Activated CD8-positive, alpha-beta memory T cell treated with anti-CD3 and anti-CD28 coated beads for 1 hour (primary cell): ENCODE data around the gene WDR90.

Experiments
- DNase-seq, 2 donors: peaks; one replicate each; pipeline ENCODE4 v3.0.0-alpha.2; 2020; ENCODE audit warnings: low read depth in 1 of 2; ENCODE audit errors: extremely low read depth in 1 of 2

WDR90 gene

GRCh38 chr16:648781-649589, at the start of gene WDR90:
TSS of gene WDR90 (plus strand) at chr16:649365. CDS start at chr16:649417, 52 bp downstream.
- peak; percentile 69 to 88 for DNase-seq

- DNase-seq, result no peak
These were observed 48.4 kb upstream of the WDR90 start for GRCh38 chr16:600781-601180.

GRCh38 chr16:603933-604332, 45.2 kb upstream of the WDR90 start:
- DNase-seq, result no peak

- DNase-seq, result no peak
These were observed 42.4 kb upstream of the WDR90 start for GRCh38 chr16:606656-607307.

GRCh38 chr16:608019-608418, 41.1 kb upstream of the WDR90 start:
- DNase-seq, result no peak

- no peak for DNase-seq
These were observed 39.8 kb upstream of the WDR90 start for GRCh38 chr16:609316-609715.

GRCh38 chr16:609984-610383, 39.2 kb upstream of the WDR90 start:
- no peak for DNase-seq

- peak in 1 of 2 donors; percentile 35 for DNase-seq
These were observed 38.4 kb upstream of the WDR90 start for GRCh38 chr16:610513-611381.

GRCh38 chr16:615122-615521, 34.0 kb upstream of the WDR90 start:
- DNase-seq, result no peak

- no peak for DNase-seq
These were observed 32.2 kb upstream of the WDR90 start for GRCh38 chr16:616733-617586.

GRCh38 chr16:617855-618254, 31.3 kb upstream of the WDR90 start:
- DNase-seq, result no peak

GRCh38 chr16:619476-620100, 29.6 kb upstream of the WDR90 start:
- DNase-seq, result no peak

- DNase-seq, result no peak
These were observed 28.3 kb upstream of the WDR90 start for GRCh38 chr16:620700-621525.

- DNase-seq, result no peak
These were observed 27.5 kb upstream of the WDR90 start for GRCh38 chr16:621526-622105.

- DNase-seq, result no peak
These were observed 26.3 kb upstream of the WDR90 start for GRCh38 chr16:622920-623280.

- no peak for DNase-seq
These were observed 24.6 kb upstream of the WDR90 start for GRCh38 chr16:624526-625070.

- no peak for DNase-seq
These were observed 23.8 kb upstream of the WDR90 start for GRCh38 chr16:625117-625976.
